Adipocyte (in vitro differentiated cells): ENCODE data around the gene CDH8.

ENCODE experiments used
- DNase-seq: peaks from one replicate; pipeline ENCODE4 v3.0.0-alpha.2; 2015; ENCODE audit warnings: low read depth
- H3K27me3 ChIP-seq: replicated peaks from 2 replicates; pipeline ENCODE4 v1.7.0; 2013; ENCODE audit warnings: mild to moderate bottlenecking, low read length, moderate library complexity; ENCODE audit not compliant: control insufficient read depth, insufficient read depth
- H3K36me3 ChIP-seq: 2 replicates; pipeline ENCODE4 v1.7.0; 2013; ENCODE audit warnings: low read length, mild to moderate bottlenecking, moderate library complexity; ENCODE audit not compliant: control insufficient read depth, insufficient read depth, severe bottlenecking
- H3K4me1 ChIP-seq: 2 replicates; pipeline ENCODE4 v1.7.0; 2013; ENCODE audit warnings: mild to moderate bottlenecking, low read length, moderate library complexity; ENCODE audit not compliant: control insufficient read depth, insufficient read depth
- H3K4me3 ChIP-seq: 2 replicates; pipeline ENCODE4 v1.7.0; 2013; ENCODE audit warnings: mild to moderate bottlenecking, low read length, moderate library complexity
- H3K9ac ChIP-seq: 2 replicates; pipeline ENCODE4 v1.7.0; 2013; ENCODE audit warnings: mild to moderate bottlenecking, low read length, moderate library complexity
- H3K9me3 ChIP-seq: 2 replicates; pipeline ENCODE4 v1.7.0; 2013; ENCODE audit warnings: mild to moderate bottlenecking, low read length, moderate library complexity; ENCODE audit not compliant: control insufficient read depth

CDH8 gene

GRCh38 chr16:61968242-61969076, 67.8 kb downstream of the CDH8 start:
- Histone ChIP-seq H3K36me3 (no peaks in the 10 kb centered on the region), H3K27me3 (no peaks in the 10 kb centered on the region), H3K4me3 (no peak overlapping the region), H3K9me3 (no peaks in the 10 kb centered on the region), H3K9ac (no peak overlapping the region), H3K4me1 (no peaks in the 10 kb centered on the region)
- no peak for DNase-seq

DNA sequence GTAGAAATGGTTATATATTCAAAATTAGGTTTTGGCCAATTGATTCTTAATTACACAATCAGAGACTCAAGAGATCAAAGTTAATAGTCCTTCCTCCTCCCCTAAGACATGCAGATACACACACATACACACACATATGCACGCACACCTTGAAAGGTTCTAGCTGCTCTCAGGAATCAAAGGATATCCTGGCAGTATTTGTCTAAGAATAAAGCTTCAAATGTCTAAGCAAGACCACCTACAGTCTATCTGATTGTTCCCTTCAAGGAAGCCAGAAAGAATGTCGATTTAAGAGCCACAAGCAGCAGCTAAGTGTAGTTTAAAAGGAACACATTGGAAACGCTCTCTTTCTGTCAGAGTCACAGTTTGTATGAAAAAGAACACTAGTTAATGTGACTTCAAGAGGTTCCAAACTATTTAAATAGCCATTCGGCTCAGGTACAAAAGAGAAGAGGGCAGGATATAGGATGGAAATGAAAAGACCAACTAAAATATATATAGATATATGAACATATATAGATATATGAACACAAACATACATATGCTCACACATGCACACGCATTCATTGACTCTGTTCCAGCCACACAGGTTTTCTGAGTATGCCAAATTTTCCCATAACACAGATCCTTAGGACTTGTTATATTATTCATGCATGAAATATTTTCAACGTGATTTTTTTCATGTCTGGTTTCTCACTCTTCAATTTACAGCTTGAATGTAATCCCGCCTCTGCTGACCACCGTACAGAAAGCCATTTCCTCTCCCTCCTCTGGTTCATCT, 79.0 kb downstream of the CDH8 start:
- Histone ChIP-seq H3K27me3 (no peaks in the 10 kb centered on the region), H3K9ac (no peak overlapping the region), H3K4me1 (no peaks in the 10 kb centered on the region), H3K36me3 (no peaks in the 10 kb centered on the region), H3K9me3 (no peaks in the 10 kb centered on the region), H3K4me3 (no peak overlapping the region)
- no peak for DNase-seq

DNA sequence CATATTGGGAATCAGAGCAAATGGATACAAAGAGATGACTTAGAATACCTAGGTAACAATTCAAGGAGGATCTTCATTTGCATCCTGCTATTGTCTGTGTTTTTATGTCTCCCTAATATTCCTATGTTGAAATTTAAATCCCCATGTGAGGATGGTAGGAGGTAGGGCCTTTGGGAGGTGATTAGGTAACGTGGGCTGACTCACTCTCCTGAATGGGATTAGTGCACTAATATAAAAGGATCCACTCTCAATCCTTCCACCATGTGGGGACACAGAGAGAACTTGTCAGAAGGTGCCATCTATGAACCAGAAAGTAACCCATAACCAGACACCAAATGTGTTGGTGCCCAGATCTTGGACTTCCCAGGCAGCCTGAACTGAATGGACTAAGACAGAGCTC, 83.4 kb downstream of the CDH8 start:
- H3K27me3 ChIP-seq = no peaks in the 10 kb centered on the region
- H3K9me3 ChIP-seq = no peaks in the 10 kb centered on the region
- DNase-seq = no peak

DNA sequence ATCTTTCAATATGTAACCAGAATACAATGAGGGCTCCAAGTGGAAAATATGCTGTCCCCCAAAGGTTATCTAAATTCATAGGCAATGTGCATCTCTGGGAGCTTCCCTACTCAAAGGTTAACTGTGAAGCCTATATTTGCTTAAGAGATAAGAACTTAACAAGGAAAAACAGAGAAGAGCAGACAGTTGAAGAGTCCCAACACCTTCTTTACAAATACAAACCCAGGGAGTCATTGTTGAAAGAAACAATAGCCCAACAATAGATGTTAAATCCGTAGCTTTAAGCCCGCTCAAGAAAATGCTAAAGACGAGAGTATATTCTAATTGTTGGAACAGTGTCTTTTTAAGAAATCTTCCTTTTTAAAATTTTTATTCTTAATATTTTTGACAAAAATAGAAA, 87.8 kb downstream of the CDH8 start:
- no peak for DNase-seq
- no peaks in the 10 kb centered on the region for H3K4me1 ChIP-seq
- H3K4me3 ChIP-seq = no peak overlapping the region
- H3K9me3 ChIP-seq = no peaks in the 10 kb centered on the region
- H3K27me3 ChIP-seq = no peaks in the 10 kb centered on the region
- no peaks in the 10 kb centered on the region for H3K36me3 ChIP-seq
- no peak overlapping the region for H3K9ac ChIP-seq

More for the DNA sequence above, 83.4 kb downstream of the CDH8 start:
- Histone ChIP-seq H3K4me1 (no peaks in the 10 kb centered on the region), H3K9ac (no peak overlapping the region), H3K36me3 (no peaks in the 10 kb centered on the region), H3K4me3 (no peak overlapping the region)

DNA sequence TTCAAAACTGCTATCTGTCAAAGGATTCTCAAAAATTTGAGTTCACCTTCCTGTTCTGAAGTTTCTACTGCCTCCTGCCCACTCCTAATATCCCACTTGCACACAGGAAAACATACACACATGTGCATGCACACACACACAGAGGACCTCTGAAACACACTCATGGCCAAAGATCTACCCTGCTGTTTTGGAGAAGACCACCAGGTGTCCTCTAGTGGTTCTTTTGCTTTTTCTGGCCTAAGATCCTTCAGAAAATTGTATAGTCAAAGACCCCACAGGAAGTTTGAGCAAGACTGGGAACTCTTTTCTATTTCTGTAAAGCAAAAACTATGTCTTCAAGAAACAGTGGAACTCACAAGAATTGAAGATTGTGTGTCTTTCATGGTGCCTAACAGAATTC, 90.2 kb downstream of the CDH8 start:
- Histone ChIP-seq H3K9ac (no peak overlapping the region), H3K27me3 (no peaks in the 10 kb centered on the region), H3K4me3 (no peak overlapping the region), H3K4me1 (no peaks in the 10 kb centered on the region), H3K36me3 (no peaks in the 10 kb centered on the region), H3K9me3 (no peaks in the 10 kb centered on the region)
- DNase-seq = no peak

DNA sequence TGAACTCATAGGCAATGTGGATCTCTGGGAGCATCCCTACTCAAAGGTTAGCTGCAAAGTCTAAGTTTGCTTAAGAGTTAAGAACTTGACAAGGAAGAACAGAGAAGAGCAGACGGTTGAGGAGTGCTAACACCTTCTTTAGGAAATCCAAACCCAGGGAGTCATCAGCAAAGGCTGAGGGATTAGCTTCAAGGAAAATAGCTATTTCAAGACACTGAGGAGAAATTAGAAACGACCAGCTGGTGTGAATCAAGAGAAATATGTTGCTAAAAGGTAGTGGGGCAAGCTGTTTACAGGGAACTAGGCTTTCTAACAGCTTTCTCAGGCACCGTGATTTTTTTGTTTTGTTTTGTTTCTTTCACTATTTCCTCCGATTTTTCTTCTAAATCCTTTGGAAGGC, 90.7 kb downstream of the CDH8 start:
- DNase-seq = no peak
- no peaks in the 10 kb centered on the region for H3K36me3 ChIP-seq
- no peaks in the 10 kb centered on the region for H3K4me1 ChIP-seq
- no peak overlapping the region for H3K4me3 ChIP-seq
- no peak overlapping the region for H3K9ac ChIP-seq
- no peaks in the 10 kb centered on the region for H3K27me3 ChIP-seq
- no peaks in the 10 kb centered on the region for H3K9me3 ChIP-seq

GRCh38 chr16:61944004-61944403, 92.2 kb downstream of the CDH8 start:
- H3K27me3 ChIP-seq = no peaks in the 10 kb centered on the region
- no peak for DNase-seq
- H3K9ac ChIP-seq = no peak overlapping the region
- no peaks in the 10 kb centered on the region for H3K9me3 ChIP-seq
- H3K4me1 ChIP-seq = no peaks in the 10 kb centered on the region
- no peak overlapping the region for H3K4me3 ChIP-seq
- no peaks in the 10 kb centered on the region for H3K36me3 ChIP-seq

DNA sequence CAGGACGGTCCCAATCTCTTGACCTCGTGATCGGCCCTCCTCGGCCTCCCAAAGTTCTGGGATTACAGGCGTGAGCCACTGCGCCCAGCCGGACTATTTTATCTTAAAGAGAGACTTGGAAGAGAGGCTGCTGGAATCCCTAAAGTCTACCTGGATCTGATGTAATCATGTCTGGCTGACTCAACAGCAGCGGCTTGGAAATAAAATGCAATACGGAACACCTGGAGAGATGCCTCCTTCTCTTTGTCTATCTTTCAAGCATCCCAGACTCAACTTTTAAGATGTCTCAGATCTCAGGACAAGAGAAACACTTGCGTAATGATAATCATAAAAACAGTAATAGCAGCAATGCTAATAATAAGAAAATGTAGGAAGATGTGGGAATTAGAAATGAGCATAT, 95.6 kb downstream of the CDH8 start:
- Histone ChIP-seq H3K27me3 (no peaks in the 10 kb centered on the region), H3K9ac (no peak overlapping the region), H3K4me3 (no peak overlapping the region), H3K9me3 (no peaks in the 10 kb centered on the region), H3K4me1 (no peaks in the 10 kb centered on the region), H3K36me3 (no peaks in the 10 kb centered on the region)
- no peak for DNase-seq

DNA sequence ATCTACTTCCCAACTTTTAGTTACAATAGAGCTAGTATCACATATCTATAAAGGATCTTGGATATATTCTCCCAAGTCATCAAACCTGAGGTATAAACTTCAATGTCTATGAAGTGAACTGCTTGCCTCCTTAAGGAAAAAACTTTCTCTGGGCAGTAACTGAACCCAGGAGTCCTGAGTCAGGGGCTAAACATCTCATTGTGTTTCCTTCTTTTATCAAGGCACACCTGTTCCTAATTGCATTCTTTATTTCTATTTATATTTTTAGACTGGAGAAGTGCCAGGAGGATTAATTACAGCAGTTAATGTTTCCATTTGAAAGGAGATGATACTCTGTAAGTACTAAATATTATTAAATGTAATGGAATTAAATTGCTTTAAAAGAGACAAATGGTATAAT, 98.6 kb downstream of the CDH8 start:
- H3K9ac ChIP-seq = no peak overlapping the region
- no peaks in the 10 kb centered on the region for H3K27me3 ChIP-seq
- H3K4me3 ChIP-seq = no peak overlapping the region
- no peaks in the 10 kb centered on the region for H3K9me3 ChIP-seq
- H3K36me3 ChIP-seq = no peaks in the 10 kb centered on the region
- no peak for DNase-seq
- no peaks in the 10 kb centered on the region for H3K4me1 ChIP-seq

GRCh38 chr16:61936522-61936921, 99.7 kb downstream of the CDH8 start:
- Histone ChIP-seq H3K4me3 (no peak overlapping the region), H3K9me3 (no peaks in the 10 kb centered on the region), H3K27me3 (no peaks in the 10 kb centered on the region), H3K9ac (no peak overlapping the region), H3K4me1 (no peaks in the 10 kb centered on the region), H3K36me3 (no peaks in the 10 kb centered on the region)
- DNase-seq = no peak

DNA sequence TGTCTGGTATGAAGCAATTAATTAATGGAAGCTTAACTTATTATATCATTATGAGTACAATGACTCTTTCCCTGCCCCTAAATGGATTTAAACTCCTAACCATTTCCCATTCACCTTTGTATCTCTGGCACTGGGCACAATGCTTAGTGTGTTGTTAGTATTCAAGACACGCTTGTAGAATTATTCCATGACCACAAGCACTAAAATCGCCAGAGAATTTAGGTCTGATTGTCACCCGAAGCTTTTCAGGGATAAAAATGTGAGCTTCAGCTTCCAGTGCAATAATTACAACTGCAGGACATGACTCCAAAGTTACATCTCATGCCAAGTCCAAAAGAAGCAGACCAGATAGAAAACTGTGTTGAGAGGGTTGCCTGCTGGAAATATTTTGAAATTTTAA, 101.6 kb downstream of the CDH8 start:
- Histone ChIP-seq H3K27me3 (no peaks in the 10 kb centered on the region), H3K9me3 (no peaks in the 10 kb centered on the region), H3K36me3 (no peaks in the 10 kb centered on the region), H3K9ac (no peak overlapping the region), H3K4me3 (no peak overlapping the region), H3K4me1 (no peaks in the 10 kb centered on the region)
- no peak for DNase-seq
